ENCODE measurements around the gene CCER1. TPM values are rescaled to one million over a fixed set of nuclear protein-coding genes. Genes with fewer than 3 reads are reported as not detected.

CCER1 gene
- total RNA-seq, 1 experiment from 2014 or later: not detected

DNA sequence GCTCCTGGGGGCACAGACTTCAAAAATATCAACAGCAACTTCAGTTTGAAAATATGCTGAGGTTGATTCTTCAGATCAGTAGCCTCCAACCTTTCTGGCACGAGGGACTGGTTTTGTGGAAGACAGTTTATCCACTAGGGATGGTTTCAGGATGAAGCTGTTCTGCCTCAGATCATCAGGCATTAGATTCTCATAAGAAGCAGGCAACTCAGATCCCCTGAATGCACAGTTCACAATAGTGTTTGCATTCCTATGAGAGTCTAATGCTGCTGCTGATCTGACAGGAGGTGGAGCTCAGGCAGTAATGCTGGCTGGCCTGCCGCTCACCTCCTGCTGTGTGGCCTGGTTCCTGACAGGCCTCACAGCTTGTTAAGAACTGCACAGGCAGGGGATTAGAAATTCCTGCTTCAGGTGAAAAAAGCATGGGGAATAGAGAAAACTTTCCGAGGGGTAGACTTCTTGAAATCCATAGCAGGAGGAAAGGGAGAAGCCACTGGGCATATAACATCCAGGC lies 37.0 kb upstream of the CCER1 start:
- Histone ChIP-seq H3K36me3 (ENCODE audit: control insufficient read depth, insufficient read depth, low read length) (no peaks in the 10 kb centered on the region; the same call in 1 of the 2 replicates), H3K4me3 (ENCODE audit: low read depth in 2 of 2, low read length in 2 of 2) (no peak overlapping the region), H3K4me1 (ENCODE audit: control insufficient read depth, insufficient read depth, low read length) (no peaks in the 10 kb centered on the region), H3K9me3 (ENCODE audit: control insufficient read depth, insufficient read depth, low read depth, low read length) (no peaks in the 10 kb centered on the region), H3K27ac (ENCODE audit: low read length) (no peak overlapping the region), H3K27me3 (ENCODE audit: control insufficient read depth, insufficient read depth, low read length) (no peaks in the 10 kb centered on the region)
- ATAC-seq (no peak), DNase-seq (ENCODE audit: low read depth, low spot score) (no peak)
- POLR2A ChIA-PET: no interaction called here
- no peak for TF ChIP-seq POLR2AphosphoS5 (IDR thresholded peaks at IDR 0.05; ENCODE audit: low read depth, low read length)
- TF ChIP-seq, protein P1, sequence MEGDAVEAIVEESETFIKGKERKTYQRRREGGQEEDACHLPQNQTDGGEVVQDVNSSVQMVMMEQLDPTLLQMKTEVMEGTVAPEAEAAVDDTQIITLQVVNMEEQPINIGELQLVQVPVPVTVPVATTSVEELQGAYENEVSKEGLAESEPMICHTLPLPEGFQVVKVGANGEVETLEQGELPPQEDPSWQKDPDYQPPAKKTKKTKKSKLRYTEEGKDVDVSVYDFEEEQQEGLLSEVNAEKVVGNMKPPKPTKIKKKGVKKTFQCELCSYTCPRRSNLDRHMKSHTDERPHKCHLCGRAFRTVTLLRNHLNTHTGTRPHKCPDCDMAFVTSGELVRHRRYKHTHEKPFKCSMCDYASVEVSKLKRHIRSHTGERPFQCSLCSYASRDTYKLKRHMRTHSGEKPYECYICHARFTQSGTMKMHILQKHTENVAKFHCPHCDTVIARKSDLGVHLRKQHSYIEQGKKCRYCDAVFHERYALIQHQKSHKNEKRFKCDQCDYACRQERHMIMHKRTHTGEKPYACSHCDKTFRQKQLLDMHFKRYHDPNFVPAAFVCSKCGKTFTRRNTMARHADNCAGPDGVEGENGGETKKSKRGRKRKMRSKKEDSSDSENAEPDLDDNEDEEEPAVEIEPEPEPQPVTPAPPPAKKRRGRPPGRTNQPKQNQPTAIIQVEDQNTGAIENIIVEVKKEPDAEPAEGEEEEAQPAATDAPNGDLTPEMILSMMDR (IDR thresholded peaks at IDR 0.05): no peak
- no peak for TF ChIP-seq TCF7L2 (IDR thresholded peaks at IDR 0.05; ENCODE audit: low read depth, low read length)
- TF ChIP-seq, protein P2, sequence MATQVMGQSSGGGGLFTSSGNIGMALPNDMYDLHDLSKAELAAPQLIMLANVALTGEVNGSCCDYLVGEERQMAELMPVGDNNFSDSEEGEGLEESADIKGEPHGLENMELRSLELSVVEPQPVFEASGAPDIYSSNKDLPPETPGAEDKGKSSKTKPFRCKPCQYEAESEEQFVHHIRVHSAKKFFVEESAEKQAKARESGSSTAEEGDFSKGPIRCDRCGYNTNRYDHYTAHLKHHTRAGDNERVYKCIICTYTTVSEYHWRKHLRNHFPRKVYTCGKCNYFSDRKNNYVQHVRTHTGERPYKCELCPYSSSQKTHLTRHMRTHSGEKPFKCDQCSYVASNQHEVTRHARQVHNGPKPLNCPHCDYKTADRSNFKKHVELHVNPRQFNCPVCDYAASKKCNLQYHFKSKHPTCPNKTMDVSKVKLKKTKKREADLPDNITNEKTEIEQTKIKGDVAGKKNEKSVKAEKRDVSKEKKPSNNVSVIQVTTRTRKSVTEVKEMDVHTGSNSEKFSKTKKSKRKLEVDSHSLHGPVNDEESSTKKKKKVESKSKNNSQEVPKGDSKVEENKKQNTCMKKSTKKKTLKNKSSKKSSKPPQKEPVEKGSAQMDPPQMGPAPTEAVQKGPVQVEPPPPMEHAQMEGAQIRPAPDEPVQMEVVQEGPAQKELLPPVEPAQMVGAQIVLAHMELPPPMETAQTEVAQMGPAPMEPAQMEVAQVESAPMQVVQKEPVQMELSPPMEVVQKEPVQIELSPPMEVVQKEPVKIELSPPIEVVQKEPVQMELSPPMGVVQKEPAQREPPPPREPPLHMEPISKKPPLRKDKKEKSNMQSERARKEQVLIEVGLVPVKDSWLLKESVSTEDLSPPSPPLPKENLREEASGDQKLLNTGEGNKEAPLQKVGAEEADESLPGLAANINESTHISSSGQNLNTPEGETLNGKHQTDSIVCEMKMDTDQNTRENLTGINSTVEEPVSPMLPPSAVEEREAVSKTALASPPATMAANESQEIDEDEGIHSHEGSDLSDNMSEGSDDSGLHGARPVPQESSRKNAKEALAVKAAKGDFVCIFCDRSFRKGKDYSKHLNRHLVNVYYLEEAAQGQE (IDR thresholded peaks at IDR 0.05; ENCODE audit: insufficient read depth in 1 of 2, low read depth in 2 of 2, low read length in 1 of 2): no peak
- no peak for TF ChIP-seq SIN3A (IDR thresholded peaks at IDR 0.05; ENCODE audit: borderline replicate concordance, insufficient read depth, low read depth, low read length)
- in situ Hi-C loops (cut with HindIII; ENCODE audit: low pct_unique_long_range_greater_than_20kb, low sequenced_read_pairs): no loop called here
- no TSS peak for BruUV-seq (replicated peaks)
- CTCF ChIA-PET: no interaction called here
- intact Hi-C loops (cut with micrococcal nuclease; ENCODE audit: unreplicated experiment): no loop called here

DNA sequence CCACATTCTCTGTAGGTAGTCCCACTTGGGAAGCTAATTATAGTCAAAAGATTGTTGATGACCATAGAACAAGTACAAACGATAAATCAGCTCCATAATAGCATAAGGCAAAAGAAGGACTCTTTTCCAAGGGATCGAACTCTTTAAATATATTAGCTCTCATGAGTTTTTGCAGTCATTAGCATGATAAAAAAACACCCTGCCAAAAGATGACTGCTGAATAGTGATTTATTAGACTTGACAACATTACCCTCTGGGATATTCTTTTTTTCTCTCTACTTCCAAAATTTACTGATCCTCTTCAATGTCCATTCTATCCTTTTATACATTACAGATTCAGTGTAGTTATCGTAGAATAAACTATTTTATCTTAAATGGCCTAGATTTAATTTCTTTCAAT lies 35.6 kb upstream of the CCER1 start:
- intact Hi-C loops (cut with micrococcal nuclease; ENCODE audit: unreplicated experiment) (no loop called here), in situ Hi-C loops (cut with HindIII; ENCODE audit: low pct_unique_long_range_greater_than_20kb, low sequenced_read_pairs) (no loop called here)
- CTCF ChIA-PET: no interaction called here
- Histone ChIP-seq H3K9me3 (ENCODE audit: control insufficient read depth, insufficient read depth, low read depth, low read length) (no peaks in the 10 kb centered on the region), H3K27me3 (ENCODE audit: control insufficient read depth, insufficient read depth, low read length) (no peaks in the 10 kb centered on the region), H3K4me3 (ENCODE audit: low read depth in 2 of 2, low read length in 2 of 2) (no peak overlapping the region), H3K4me1 (ENCODE audit: control insufficient read depth, insufficient read depth, low read length) (no peaks in the 10 kb centered on the region), H3K36me3 (ENCODE audit: control insufficient read depth, insufficient read depth, low read length) (no peaks in the 10 kb centered on the region; the same call in 1 of the 2 replicates), H3K27ac (ENCODE audit: low read length) (no peak overlapping the region)
- POLR2A ChIA-PET: no interaction called here
- ATAC-seq (no peak), DNase-seq (ENCODE audit: low read depth, low spot score) (no peak)
- TF ChIP-seq POLR2AphosphoS5 (IDR thresholded peaks at IDR 0.05; ENCODE audit: low read depth, low read length): no peak
- no peak for TF ChIP-seq TCF7L2 (IDR thresholded peaks at IDR 0.05; ENCODE audit: low read depth, low read length)
- TF ChIP-seq, protein P2 (IDR thresholded peaks at IDR 0.05; ENCODE audit: insufficient read depth in 1 of 2, low read depth in 2 of 2, low read length in 1 of 2): no peak
- TF ChIP-seq, protein P1 (IDR thresholded peaks at IDR 0.05): no peak
- BruUV-seq (replicated peaks): no TSS peak

Data from Panc1 (cell line).